Esophagus squamous epithelium (tissue), 4 donors: ENCODE results near the gene G6PC1.

ENCODE experiments used
- POLR2A ChIP-seq, 4 donors: fragments of 450-650 bp; IDR thresholded peaks; one replicate each; pipeline ENCODE4 v1.6.1; 2017; ENCODE audit warnings: antibody characterized with exemption in 4 of 4, mild to moderate bottlenecking in 4 of 4, moderate library complexity in 3 of 4
- TF ChIP-seq, protein P1 (sequence below), 6 experiments: fragments of 450-650 bp in 4 of 6; fragments of 200-600 bp in 2 of 6; sonication (generic) in 2 of 6; IDR thresholded peaks; one replicate each; pipeline ENCODE4 v1.5.1; 2016 to 2019; ENCODE audit warnings: antibody characterized with exemption in 6 of 6, mild to moderate bottlenecking in 4 of 6, moderate library complexity in 4 of 6

DNA sequence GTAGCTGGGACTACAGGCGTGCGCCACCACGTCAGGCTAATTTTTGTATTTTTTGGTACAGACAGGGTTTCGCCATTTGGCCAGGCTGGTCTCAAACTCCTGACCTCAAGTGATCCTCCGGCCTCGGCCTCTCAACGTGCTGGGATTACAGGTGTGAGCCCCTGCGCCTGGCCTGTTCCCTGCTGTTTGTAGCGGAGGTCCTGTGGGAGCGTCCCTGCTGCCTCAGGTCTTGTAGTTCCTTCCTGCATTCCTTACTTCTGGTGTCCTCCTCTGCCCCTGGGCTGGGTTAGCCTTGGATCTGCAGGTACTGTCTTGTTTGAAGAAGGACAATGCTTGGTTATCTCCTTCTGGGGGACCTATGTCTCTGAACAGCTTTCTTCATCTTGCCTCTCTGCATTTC is 23.6 kb upstream of the G6PC1 start:
- TF ChIP-seq, protein P1, sequence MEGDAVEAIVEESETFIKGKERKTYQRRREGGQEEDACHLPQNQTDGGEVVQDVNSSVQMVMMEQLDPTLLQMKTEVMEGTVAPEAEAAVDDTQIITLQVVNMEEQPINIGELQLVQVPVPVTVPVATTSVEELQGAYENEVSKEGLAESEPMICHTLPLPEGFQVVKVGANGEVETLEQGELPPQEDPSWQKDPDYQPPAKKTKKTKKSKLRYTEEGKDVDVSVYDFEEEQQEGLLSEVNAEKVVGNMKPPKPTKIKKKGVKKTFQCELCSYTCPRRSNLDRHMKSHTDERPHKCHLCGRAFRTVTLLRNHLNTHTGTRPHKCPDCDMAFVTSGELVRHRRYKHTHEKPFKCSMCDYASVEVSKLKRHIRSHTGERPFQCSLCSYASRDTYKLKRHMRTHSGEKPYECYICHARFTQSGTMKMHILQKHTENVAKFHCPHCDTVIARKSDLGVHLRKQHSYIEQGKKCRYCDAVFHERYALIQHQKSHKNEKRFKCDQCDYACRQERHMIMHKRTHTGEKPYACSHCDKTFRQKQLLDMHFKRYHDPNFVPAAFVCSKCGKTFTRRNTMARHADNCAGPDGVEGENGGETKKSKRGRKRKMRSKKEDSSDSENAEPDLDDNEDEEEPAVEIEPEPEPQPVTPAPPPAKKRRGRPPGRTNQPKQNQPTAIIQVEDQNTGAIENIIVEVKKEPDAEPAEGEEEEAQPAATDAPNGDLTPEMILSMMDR (IDR thresholded peaks at IDR 0.05): no peak
- TF ChIP-seq POLR2A (IDR thresholded peaks at IDR 0.05): no peak
